ENCODE data around the gene PRKCZ.

The PRKCZ gene

DNA sequence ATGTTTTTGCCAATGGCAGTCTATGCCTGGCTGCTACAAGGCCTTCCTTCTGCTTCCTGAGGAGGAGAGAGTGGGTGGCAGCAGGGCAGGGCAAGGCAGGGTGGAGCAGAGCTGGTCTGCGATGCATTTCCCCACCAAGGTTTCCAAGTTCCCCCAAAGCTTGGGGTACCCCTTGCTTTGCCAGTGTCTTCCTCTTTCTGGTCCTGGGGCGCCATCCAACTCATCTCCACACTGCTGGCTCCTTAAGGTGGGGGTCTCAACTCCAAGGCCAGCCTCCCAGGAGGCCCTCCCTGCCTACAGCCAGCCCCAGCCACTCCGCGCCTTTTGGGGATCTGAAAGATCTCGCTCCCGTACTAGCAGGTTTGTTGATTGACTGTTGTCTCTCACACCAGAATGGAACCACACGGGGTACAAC lies 174.0 kb downstream of the PRKCZ start:
- Histone ChIP-seq H3K27ac (no peak overlapping the region), H3K9me3 (no peaks in the 10 kb centered on the region), H3K4me1 (ENCODE audit: control insufficient read depth in 1 of 2, insufficient read depth in 1 of 2, low read depth in 1 of 2, low read length in 1 of 2) (peaks cover 5 to 8% of the 10 kb centered on the region in 2 experiments), H3K4me3 (ENCODE audit: low read depth in 1 of 2, low read length in 1 of 2) (no peak overlapping the region), H3K27me3 (peaks cover 30% of the 10 kb centered on the region), H3K36me3 (no peaks in the 10 kb centered on the region)
- TF ChIP-seq, protein P1, sequence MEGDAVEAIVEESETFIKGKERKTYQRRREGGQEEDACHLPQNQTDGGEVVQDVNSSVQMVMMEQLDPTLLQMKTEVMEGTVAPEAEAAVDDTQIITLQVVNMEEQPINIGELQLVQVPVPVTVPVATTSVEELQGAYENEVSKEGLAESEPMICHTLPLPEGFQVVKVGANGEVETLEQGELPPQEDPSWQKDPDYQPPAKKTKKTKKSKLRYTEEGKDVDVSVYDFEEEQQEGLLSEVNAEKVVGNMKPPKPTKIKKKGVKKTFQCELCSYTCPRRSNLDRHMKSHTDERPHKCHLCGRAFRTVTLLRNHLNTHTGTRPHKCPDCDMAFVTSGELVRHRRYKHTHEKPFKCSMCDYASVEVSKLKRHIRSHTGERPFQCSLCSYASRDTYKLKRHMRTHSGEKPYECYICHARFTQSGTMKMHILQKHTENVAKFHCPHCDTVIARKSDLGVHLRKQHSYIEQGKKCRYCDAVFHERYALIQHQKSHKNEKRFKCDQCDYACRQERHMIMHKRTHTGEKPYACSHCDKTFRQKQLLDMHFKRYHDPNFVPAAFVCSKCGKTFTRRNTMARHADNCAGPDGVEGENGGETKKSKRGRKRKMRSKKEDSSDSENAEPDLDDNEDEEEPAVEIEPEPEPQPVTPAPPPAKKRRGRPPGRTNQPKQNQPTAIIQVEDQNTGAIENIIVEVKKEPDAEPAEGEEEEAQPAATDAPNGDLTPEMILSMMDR (IDR thresholded peaks at IDR 0.05), result no peak

DNA sequence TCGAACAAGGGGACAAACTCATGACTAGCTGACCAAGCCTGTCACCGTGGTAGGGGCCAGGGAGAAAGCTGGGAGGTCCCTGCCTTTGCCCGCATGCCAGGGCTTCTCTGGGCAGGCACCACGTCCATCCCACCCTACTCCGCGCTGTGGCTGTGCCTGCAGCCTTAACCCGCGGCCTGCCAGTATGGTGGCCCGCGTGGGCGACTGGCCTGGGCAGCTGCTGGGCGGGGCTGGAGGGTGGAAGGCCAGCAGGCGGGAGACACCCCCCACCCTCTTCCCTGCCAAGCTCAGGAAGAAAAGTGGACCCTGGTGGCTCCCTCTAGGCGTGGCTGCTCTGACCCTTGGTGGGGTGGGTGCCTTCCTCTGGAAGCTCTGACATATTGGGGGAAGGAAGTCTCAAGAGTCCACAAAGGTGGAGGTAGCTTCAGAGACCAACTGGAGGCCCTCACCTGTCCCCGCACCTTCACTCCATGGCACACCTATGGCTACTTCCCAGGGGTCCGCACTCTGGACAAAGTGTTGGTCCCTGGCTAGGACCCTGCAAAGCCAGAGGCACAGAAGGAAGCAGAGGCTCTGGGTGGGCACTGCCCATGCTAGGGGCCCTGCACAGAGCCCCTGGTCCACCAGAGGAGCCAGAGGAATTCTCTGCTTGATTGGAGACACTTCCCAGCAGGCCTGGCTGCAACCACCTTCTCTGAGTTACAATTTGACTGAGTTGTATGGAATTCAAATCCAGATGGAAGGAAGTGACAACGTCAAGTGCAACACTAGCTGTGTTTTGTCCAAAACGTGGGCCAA lies 174.6 kb downstream of the PRKCZ start:
- H3K27me3 ChIP-seq, result peaks cover 30% of the 10 kb centered on the region
- H3K4me1 ChIP-seq (ENCODE audit: control insufficient read depth in 1 of 2, insufficient read depth in 1 of 2, low read depth in 1 of 2, low read length in 1 of 2), result peaks cover 12 to 15% of the 10 kb centered on the region in 2 experiments
- TF ChIP-seq, protein P1 (IDR thresholded peaks at IDR 0.05), result no peak
- no peak overlapping the region for H3K27ac ChIP-seq
- no peaks in the 10 kb centered on the region for H3K9me3 ChIP-seq
- H3K4me3 ChIP-seq (ENCODE audit: low read depth in 1 of 2, low read length in 1 of 2), result no peak overlapping the region
- no peaks in the 10 kb centered on the region for H3K36me3 ChIP-seq

DNA sequence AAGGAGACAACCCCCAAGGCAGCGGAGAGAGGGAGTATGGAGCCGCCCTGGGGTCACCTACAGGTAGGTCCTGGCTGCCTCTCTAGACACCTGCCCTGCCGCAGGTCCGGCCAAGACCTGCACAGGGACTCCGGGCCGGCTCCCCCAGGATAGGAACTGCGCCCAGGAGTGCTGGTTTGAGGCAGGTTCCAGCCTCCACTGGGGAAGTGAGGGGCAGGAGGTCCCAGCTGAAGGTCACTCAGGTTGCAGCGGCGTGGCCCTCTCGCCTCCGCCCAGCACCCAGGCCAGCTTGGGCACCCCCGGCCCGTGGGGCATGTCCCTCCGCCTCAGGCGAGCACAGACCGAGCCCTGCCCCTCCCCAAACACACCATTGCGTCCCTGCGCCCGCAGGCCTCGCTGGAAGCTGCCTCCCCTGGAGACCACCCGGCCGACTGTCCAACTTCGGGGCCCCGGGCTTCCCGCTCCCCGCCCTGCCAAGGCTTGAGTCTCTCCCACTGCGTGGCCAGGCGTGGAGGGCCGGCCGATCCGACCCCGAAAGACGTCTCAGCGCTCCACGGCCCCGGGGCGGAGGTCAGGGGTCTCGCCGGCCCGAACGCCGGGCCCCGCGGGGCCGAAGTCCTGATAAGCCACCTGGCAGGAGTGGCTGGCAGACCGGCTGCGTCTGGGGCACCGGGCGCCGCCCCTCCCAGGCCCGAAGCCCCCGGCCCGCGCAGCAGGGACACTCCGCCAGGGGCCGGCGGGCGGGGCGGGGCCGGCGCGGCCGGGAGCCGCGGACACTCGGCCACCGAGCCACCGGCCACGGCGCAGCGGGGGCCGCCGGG lies 176.5 kb downstream of the PRKCZ start:
- H3K4me3 ChIP-seq (ENCODE audit: low read depth in 1 of 2, low read length in 1 of 2), result peak overlapping the region; percentile 71 to 74
- H3K9me3 ChIP-seq, result no peaks in the 10 kb centered on the region
- H3K36me3 ChIP-seq, result no peaks in the 10 kb centered on the region
- peaks cover 30% of the 10 kb centered on the region for H3K27me3 ChIP-seq
- H3K27ac ChIP-seq, result peak overlapping the region; percentile 91
- TF ChIP-seq, protein P1 (IDR thresholded peaks at IDR 0.05), result no peak
- peaks cover 31 to 34% of the 10 kb centered on the region in 2 experiments for H3K4me1 ChIP-seq (ENCODE audit: control insufficient read depth in 1 of 2, insufficient read depth in 1 of 2, low read depth in 1 of 2, low read length in 1 of 2)

DNA sequence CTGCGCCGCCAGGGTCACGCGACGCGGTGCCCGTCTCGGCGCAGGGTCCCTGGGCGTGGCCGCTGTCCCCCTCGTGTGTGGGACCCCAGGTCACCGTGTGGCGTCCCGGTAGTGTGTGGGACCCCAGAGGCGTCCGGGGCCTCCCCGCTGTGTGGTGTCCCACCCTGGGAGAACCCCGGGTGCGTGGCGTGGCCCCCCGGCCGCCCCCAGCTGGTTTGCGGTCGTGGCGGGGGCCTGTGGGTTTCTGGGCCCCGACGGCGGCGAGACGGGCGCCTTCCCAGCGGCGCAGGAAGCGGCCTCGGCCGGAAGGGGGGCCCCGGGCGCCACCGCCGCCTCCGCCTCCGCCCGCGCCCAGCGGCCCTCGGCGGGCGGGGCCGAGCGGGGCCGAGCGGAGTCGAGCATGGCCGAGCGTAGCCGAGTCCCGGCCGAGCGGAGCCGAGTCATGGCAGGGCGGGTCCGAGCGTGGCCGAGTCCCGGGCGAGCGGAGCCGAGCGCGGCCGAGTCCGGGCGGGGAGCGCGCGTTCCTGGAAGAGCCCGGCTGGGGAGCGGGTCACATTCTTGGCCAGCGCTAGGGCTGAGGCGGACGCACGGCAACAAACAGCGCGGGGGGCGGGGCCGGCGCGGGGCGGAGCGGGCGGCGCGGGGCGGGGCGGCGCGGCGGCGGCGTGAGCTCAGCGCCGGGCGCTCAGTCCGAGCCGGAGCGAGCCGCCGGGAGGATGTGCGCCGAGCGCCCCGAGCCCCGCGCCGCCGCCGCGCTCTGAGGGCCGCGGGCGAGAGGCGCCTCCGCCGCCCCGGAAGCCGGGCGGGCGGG lies 177.3 kb downstream of the PRKCZ start:
- no peaks in the 10 kb centered on the region for H3K9me3 ChIP-seq
- H3K4me1 ChIP-seq (ENCODE audit: control insufficient read depth in 1 of 2, insufficient read depth in 1 of 2, low read depth in 1 of 2, low read length in 1 of 2), result peaks cover 39 to 42% of the 10 kb centered on the region in 2 experiments
- peaks cover 30% of the 10 kb centered on the region for H3K27me3 ChIP-seq
- H3K4me3 ChIP-seq (ENCODE audit: low read depth in 1 of 2, low read length in 1 of 2), result peak overlapping the region; percentile 71 to 74
- no peaks in the 10 kb centered on the region for H3K36me3 ChIP-seq
- peak overlapping the region; percentile 91 for H3K27ac ChIP-seq
- TF ChIP-seq, protein P1 (IDR thresholded peaks at IDR 0.05), result peak; percentile 76

DNA sequence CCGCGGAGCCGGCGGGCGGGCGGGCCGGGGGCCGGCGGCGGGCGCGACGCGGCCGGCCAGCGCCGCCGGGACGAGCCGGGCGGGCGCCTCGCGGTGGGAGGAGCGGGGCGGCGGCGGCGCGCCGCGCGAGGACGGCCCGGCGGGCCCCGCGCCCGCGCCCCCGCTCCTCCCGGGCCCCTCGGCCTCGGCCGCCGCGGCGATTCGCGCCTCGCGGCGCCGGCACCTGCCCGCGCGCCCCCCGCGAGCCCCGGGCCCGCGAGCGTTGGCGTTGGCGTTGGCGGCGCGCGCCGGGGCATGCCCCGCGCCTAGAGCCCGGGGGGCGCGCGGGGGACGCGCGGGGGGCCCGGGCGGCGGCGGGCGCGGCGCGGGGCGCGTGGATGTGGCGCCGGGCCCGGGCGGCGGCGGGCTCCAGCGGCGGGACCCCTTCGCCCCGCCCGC lies 178.0 kb downstream of the PRKCZ start, which contains the start of gene SKI:
Gene SKI (plus strand): TSS at position 163 of the 438 bp plus-strand sequence. CDS start 448 bp downstream, outside the sequence.
- Histone ChIP-seq H3K27ac (peak within 1 kb of the TSS; percentile 91), H3K9me3 (no peaks in the 10 kb centered on the region), H3K4me3 (ENCODE audit: low read depth in 1 of 2, low read length in 1 of 2) (peak within 1 kb of the TSS; percentile 85 to 97), H3K36me3 (no peaks in the 10 kb centered on the region), H3K27me3 (peaks cover 30% of the 10 kb centered on the region), H3K4me1 (ENCODE audit: control insufficient read depth in 1 of 2, insufficient read depth in 1 of 2, low read depth in 1 of 2, low read length in 1 of 2) (peaks cover 45 to 48% of the 10 kb centered on the region in 2 experiments)
- TF ChIP-seq, protein P1 (IDR thresholded peaks at IDR 0.05), result no peak
